Stimulated activated memory B cell treated with anti-CD40 and anti-IgM and Interleukin-4, amounts not matched to agents 10 μg/mL and 1 μg/mL and 100 μg/mL, for 72 hours (primary cell): ENCODE results near the gene AHNAK2.

Experiments
- ATAC-seq: fragments of 150-1000 bp; cut with Tn5 transposase; 2 replicates; pipeline ENCODE4 v1.10.0; 2021
- H3K27ac Mint-ChIP-seq: one replicate; pipeline ENCODE4 v1.8.0; 2022; ENCODE audit warnings: mild to moderate bottlenecking, mixed read lengths
- H3K27me3 Mint-ChIP-seq: one replicate; pipeline ENCODE4 v1.8.0; 2022; ENCODE audit warnings: mixed read lengths
- H3K36me3 Mint-ChIP-seq: one replicate; pipeline ENCODE4 v1.8.0; 2022; ENCODE audit warnings: mixed read lengths
- H3K4me1 Mint-ChIP-seq: one replicate; pipeline ENCODE4 v1.8.0; 2022; ENCODE audit warnings: mixed read lengths
- H3K4me3 Mint-ChIP-seq: one replicate; pipeline ENCODE4 v1.8.0; 2022; ENCODE audit warnings: mild to moderate bottlenecking, moderate library complexity, mixed read lengths
- H3K9me3 Mint-ChIP-seq: one replicate; pipeline ENCODE4 v1.8.0; 2022; ENCODE audit warnings: mixed read lengths

The AHNAK2 gene

GRCh38 chr14:104936361-104937155, 41.6 kb downstream of the AHNAK2 start:
- no peak for ATAC-seq

GRCh38 chr14:104935955-104936354, 42.2 kb downstream of the AHNAK2 start:
- H3K4me1 Mint-ChIP-seq, result peaks cover 20% of the 10 kb centered on the region
- peaks cover 8% of the 10 kb centered on the region for H3K27me3 Mint-ChIP-seq
- no peak overlapping the region for H3K4me3 Mint-ChIP-seq
- H3K27ac Mint-ChIP-seq, result no peak overlapping the region
- H3K9me3 Mint-ChIP-seq, result no peaks in the 10 kb centered on the region
- H3K36me3 Mint-ChIP-seq, result peaks cover 4% of the 10 kb centered on the region
- ATAC-seq, result no peak

More at GRCh38 chr14:104936361-104937155, 41.6 kb downstream of the AHNAK2 start:
- peaks cover 8% of the 10 kb centered on the region for H3K27me3 Mint-ChIP-seq
- H3K9me3 Mint-ChIP-seq, result no peaks in the 10 kb centered on the region
- peaks cover 5% of the 10 kb centered on the region for H3K36me3 Mint-ChIP-seq
- no peak overlapping the region for H3K4me3 Mint-ChIP-seq
- H3K4me1 Mint-ChIP-seq, result peaks cover 16% of the 10 kb centered on the region
- no peak overlapping the region for H3K27ac Mint-ChIP-seq

GRCh38 chr14:104935026-104935650, 43.0 kb downstream of the AHNAK2 start:
- Mint-ChIP-seq H3K4me3 (peak overlapping the region; percentile 68), H3K9me3 (no peaks in the 10 kb centered on the region), H3K27ac (peak overlapping the region; percentile 62), H3K36me3 (no peaks in the 10 kb centered on the region), H3K27me3 (peaks cover 8% of the 10 kb centered on the region), H3K4me1 (peaks cover 22% of the 10 kb centered on the region)
- ATAC-seq, result no peak

- Mint-ChIP-seq H3K4me3 (peak overlapping the region; percentile 68), H3K27me3 (peaks cover 8% of the 10 kb centered on the region), H3K9me3 (no peaks in the 10 kb centered on the region), H3K36me3 (peaks cover 2% of the 10 kb centered on the region), H3K27ac (peak overlapping the region; percentile 74), H3K4me1 (peaks cover 24% of the 10 kb centered on the region)
- no peak for ATAC-seq
These were observed 44.1 kb downstream of the AHNAK2 start for GRCh38 chr14:104933746-104934733.

- H3K27ac Mint-ChIP-seq, result peak overlapping the region; percentile 74
- H3K4me3 Mint-ChIP-seq, result peak overlapping the region; percentile 81
These were observed 45.2 kb downstream of the AHNAK2 start for GRCh38 chr14:104932676-104933631.

GRCh38 chr14:104931771-104932675, 46.2 kb downstream of the AHNAK2 start:
- Mint-ChIP-seq H3K4me3 (no peak overlapping the region), H3K27ac (peak overlapping the region; percentile 74), H3K27me3 (peaks cover 8% of the 10 kb centered on the region), H3K9me3 (no peaks in the 10 kb centered on the region), H3K4me1 (peaks cover 45% of the 10 kb centered on the region), H3K36me3 (peaks cover 10% of the 10 kb centered on the region)
- ATAC-seq, result peak; percentile 3

More at GRCh38 chr14:104932676-104933631, 45.2 kb downstream of the AHNAK2 start:
- ATAC-seq, result peak; percentile 78
- H3K27me3 Mint-ChIP-seq, result peaks cover 8% of the 10 kb centered on the region
- H3K4me1 Mint-ChIP-seq, result peaks cover 35% of the 10 kb centered on the region
- H3K36me3 Mint-ChIP-seq, result peaks cover 10% of the 10 kb centered on the region
- no peaks in the 10 kb centered on the region for H3K9me3 Mint-ChIP-seq

GRCh38 chr14:104931304-104931770, 46.8 kb downstream of the AHNAK2 start:
- peaks cover 8% of the 10 kb centered on the region for H3K27me3 Mint-ChIP-seq
- no peak for ATAC-seq
- H3K36me3 Mint-ChIP-seq, result peaks cover 10% of the 10 kb centered on the region

GRCh38 chr14:104930526-104931303, 47.5 kb downstream of the AHNAK2 start:
- H3K9me3 Mint-ChIP-seq, result no peaks in the 10 kb centered on the region
- H3K4me3 Mint-ChIP-seq, result no peak overlapping the region
- H3K27me3 Mint-ChIP-seq, result peaks cover 8% of the 10 kb centered on the region
- H3K27ac Mint-ChIP-seq, result no peak overlapping the region
- ATAC-seq, result no peak
- peaks cover 58% of the 10 kb centered on the region for H3K4me1 Mint-ChIP-seq
- H3K36me3 Mint-ChIP-seq, result peaks cover 10% of the 10 kb centered on the region

More at GRCh38 chr14:104931304-104931770, 46.8 kb downstream of the AHNAK2 start:
- H3K4me1 Mint-ChIP-seq, result peaks cover 51% of the 10 kb centered on the region
- H3K9me3 Mint-ChIP-seq, result no peaks in the 10 kb centered on the region
- no peak overlapping the region for H3K27ac Mint-ChIP-seq
- H3K4me3 Mint-ChIP-seq, result no peak overlapping the region

GRCh38 chr14:104929268-104930230, 48.6 kb downstream of the AHNAK2 start:
- Mint-ChIP-seq H3K4me1 (peaks cover 62% of the 10 kb centered on the region), H3K9me3 (no peaks in the 10 kb centered on the region), H3K36me3 (peaks cover 10% of the 10 kb centered on the region), H3K27me3 (peaks cover 4% of the 10 kb centered on the region), H3K4me3 (no peak overlapping the region), H3K27ac (peak overlapping the region; percentile 22)
- ATAC-seq, result no peak

- Mint-ChIP-seq H3K36me3 (peaks cover 10% of the 10 kb centered on the region), H3K9me3 (no peaks in the 10 kb centered on the region), H3K4me3 (no peak overlapping the region), H3K27ac (peak overlapping the region; percentile 86), H3K4me1 (peaks cover 67% of the 10 kb centered on the region), H3K27me3 (no peaks in the 10 kb centered on the region)
- ATAC-seq, result no peak
These were observed 49.6 kb downstream of the AHNAK2 start for GRCh38 chr14:104928391-104929133.

GRCh38 chr14:104927901-104928300, 50.3 kb downstream of the AHNAK2 start:
- peaks cover 70% of the 10 kb centered on the region for H3K4me1 Mint-ChIP-seq
- H3K36me3 Mint-ChIP-seq, result peaks cover 10% of the 10 kb centered on the region
- no peaks in the 10 kb centered on the region for H3K9me3 Mint-ChIP-seq

More at GRCh38 chr14:104927901-104928300, 50.3 kb downstream of the AHNAK2 start:
- peak overlapping the region; percentile 86 for H3K27ac Mint-ChIP-seq
- no peaks in the 10 kb centered on the region for H3K27me3 Mint-ChIP-seq
- H3K4me3 Mint-ChIP-seq, result no peak overlapping the region
- no peak for ATAC-seq
